ENCODE data around the gene MEGF11.

- no peak for TF ChIP-seq POLR2A (IDR thresholded peaks at IDR 0.05)
- TF ChIP-seq CTCF (IDR thresholded peaks at IDR 0.05): no peak
Measured at GRCh38 chr15:66001717-66002426, 251.7 kb downstream of the MEGF11 start.
